Choroid plexus epithelial cell (primary cell): ENCODE data around the gene MARCHF11.

Experiments
- DNase-seq: peaks from one replicate; pipeline ENCODE4 v3.0.0-alpha.2; 2010; ENCODE audit warnings: low read depth
- H3K4me3 ChIP-seq: 2 replicates; pipeline ENCODE4 v1.5.1; 2011; ENCODE audit warnings: low read depth, mild to moderate bottlenecking, control low read depth, low read length, moderate library complexity
- TF ChIP-seq, protein P1 (sequence below): conservative IDR thresholded peaks from 2 replicates; pipeline ENCODE4 v1.5.1; 2011; ENCODE audit warnings: low read depth, mild to moderate bottlenecking, control low read depth, inconsistent platforms, low read length, moderate library complexity

MARCHF11 gene

GRCh38 chr5:16081376-16081955 lies 98.1 kb downstream of the MARCHF11 start:
- TF ChIP-seq, protein P1, sequence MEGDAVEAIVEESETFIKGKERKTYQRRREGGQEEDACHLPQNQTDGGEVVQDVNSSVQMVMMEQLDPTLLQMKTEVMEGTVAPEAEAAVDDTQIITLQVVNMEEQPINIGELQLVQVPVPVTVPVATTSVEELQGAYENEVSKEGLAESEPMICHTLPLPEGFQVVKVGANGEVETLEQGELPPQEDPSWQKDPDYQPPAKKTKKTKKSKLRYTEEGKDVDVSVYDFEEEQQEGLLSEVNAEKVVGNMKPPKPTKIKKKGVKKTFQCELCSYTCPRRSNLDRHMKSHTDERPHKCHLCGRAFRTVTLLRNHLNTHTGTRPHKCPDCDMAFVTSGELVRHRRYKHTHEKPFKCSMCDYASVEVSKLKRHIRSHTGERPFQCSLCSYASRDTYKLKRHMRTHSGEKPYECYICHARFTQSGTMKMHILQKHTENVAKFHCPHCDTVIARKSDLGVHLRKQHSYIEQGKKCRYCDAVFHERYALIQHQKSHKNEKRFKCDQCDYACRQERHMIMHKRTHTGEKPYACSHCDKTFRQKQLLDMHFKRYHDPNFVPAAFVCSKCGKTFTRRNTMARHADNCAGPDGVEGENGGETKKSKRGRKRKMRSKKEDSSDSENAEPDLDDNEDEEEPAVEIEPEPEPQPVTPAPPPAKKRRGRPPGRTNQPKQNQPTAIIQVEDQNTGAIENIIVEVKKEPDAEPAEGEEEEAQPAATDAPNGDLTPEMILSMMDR = no peak
- DNase-seq = no peak

DNA sequence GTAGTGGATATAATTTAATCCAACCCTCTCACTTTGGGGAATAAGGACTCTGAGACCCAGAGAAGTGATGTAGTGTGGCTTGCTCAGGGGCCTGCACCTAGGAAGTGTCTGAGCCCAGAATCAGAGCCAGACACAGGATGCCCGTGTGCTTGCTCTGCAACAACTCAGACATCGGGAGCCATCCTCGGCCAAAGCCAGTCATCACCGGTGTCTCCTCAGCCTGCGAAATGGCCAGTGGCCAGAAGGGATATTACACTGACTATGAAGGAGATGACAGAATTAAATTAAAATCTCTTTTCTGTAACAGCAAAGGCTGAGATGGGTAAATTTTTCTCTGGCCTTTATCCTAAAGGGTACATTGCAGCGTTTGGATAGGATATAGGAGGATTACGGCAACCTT lies 102.9 kb downstream of the MARCHF11 start:
- TF ChIP-seq, protein P1 = no peak
- DNase-seq = no peak
- H3K4me3 ChIP-seq = no peak overlapping the region

More at GRCh38 chr5:16081376-16081955, 98.1 kb downstream of the MARCHF11 start:
- H3K4me3 ChIP-seq = no peak overlapping the region

- DNase-seq = no peak
- TF ChIP-seq, protein P1 = no peak
- H3K4me3 ChIP-seq = no peak overlapping the region
These were observed 105.2 kb downstream of the MARCHF11 start for GRCh38 chr5:16074358-16074757.

DNA sequence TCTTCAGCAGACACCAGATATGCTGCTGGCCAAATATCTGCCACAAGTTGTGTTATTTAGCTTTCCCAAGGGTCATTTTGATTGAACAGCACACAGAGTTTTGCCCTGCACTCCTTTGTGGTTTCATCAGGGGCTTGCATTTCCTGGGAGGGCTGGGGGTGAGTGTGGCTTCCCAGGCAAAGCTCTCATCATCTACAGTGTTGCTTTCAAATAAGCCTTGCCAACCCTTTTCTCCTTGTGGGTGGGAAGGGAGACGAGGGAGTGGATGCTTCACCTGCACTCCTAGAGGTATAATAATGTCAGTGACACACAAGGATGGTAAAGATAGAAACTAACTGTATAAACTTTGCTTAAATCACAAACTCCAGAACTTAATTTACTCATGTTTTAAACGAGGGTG lies 107.0 kb downstream of the MARCHF11 start:
- DNase-seq = no peak
- TF ChIP-seq, protein P1 = no peak
- no peak overlapping the region for H3K4me3 ChIP-seq

GRCh38 chr5:16067415-16067814 lies 112.2 kb downstream of the MARCHF11 start:
- TF ChIP-seq, protein P1 = no peak
- no peak for DNase-seq

GRCh38 chr5:16066810-16067209 lies 112.8 kb downstream of the MARCHF11 start:
- DNase-seq = no peak
- no peak overlapping the region for H3K4me3 ChIP-seq
- TF ChIP-seq, protein P1 = no peak

More at GRCh38 chr5:16067415-16067814, 112.2 kb downstream of the MARCHF11 start:
- no peak overlapping the region for H3K4me3 ChIP-seq

- DNase-seq = no peak
- no peak overlapping the region for H3K4me3 ChIP-seq
- TF ChIP-seq, protein P1 = no peak
These were observed 113.3 kb downstream of the MARCHF11 start for GRCh38 chr5:16066320-16066719.
